Measurements from ENCODE around the gene ABCC11. TPM values are rescaled to one million over a fixed set of nuclear protein-coding genes. Genes with fewer than 3 reads are reported as not detected.

ABCC11 gene
- total RNA-seq, 4 donors from 2014 or later, result 0.13 TPM; not detected in 3

- no peak overlapping the region for H3K4me3 ChIP-seq
- H3K9me3 ChIP-seq, result no peaks in the 10 kb centered on the region
- intact Hi-C loops (cut with DNase I; ENCODE audit: low total_unique reads), result loop anchor here (1.0 to 10.0 kb wide), 4 partner anchors 910 to 1220 kb away; partner anchors contain the start of gene NETO2
- H3K27ac ChIP-seq, result peak overlapping the region in 1 of 4 donors; percentile 29
- DNase-seq (peak; percentile 62 to 63), ATAC-seq (peak; percentile 85 to 90)
- TF ChIP-seq POLR2A (IDR thresholded peaks at IDR 0.05) (no peak), CTCF (IDR thresholded peaks at IDR 0.05 in 4 of 5, conservative IDR thresholded peaks at IDR 0.05 in 1 of 5) (peak; percentile 77 to 88 (median 81))
- in situ Hi-C loops (cut with MboI; ENCODE audit: low sequenced_read_pairs in 4 of 4), result loop anchor here (5.0 to 25.0 kb wide), 8 partner anchors 703 to 1133 kb away; partner anchors contain the start of genes NETO2 (in 2 of the 4), ITFG1 (in 1 of the 4) and PHKB (in 1 of the 4)
- H3K36me3 ChIP-seq, result no peaks in the 10 kb centered on the region
- peaks cover 0 to 2% of the 10 kb centered on the region in 2 donors for H3K4me1 ChIP-seq
- H3K27me3 ChIP-seq, result no peaks in the 10 kb centered on the region
Observed at GRCh38 chr16:48164907-48165715, 82.2 kb downstream of the ABCC11 start.

- TF ChIP-seq CTCF (IDR thresholded peaks at IDR 0.05 in 4 of 5, conservative IDR thresholded peaks at IDR 0.05 in 1 of 5) (no peak), POLR2A (IDR thresholded peaks at IDR 0.05) (no peak)
- peaks cover 0 to 2% of the 10 kb centered on the region in 2 donors for H3K4me1 ChIP-seq
- DNase-seq, result no peak
- ATAC-seq, result no peak
- intact Hi-C loops (cut with DNase I; ENCODE audit: low total_unique reads) (loop anchor here (10.0 kb wide), 2 partner anchors 908 to 1218 kb away; no protein-coding TSS in a partner anchor), in situ Hi-C loops (cut with MboI; ENCODE audit: low sequenced_read_pairs in 4 of 4) (loop anchor here (5.0 to 25.0 kb wide), 8 partner anchors 701 to 1131 kb away; partner anchors contain the start of genes NETO2 (in 2 of the 4), ITFG1 (in 1 of the 4) and PHKB (in 1 of the 4))
- no peak overlapping the region for H3K4me3 ChIP-seq
- no peaks in the 10 kb centered on the region for H3K9me3 ChIP-seq
- no peaks in the 10 kb centered on the region for H3K27me3 ChIP-seq
- H3K36me3 ChIP-seq, result no peaks in the 10 kb centered on the region
- no peak overlapping the region for H3K27ac ChIP-seq
Observed at GRCh38 chr16:48162839-48163410, 84.4 kb downstream of the ABCC11 start.

GRCh38 chr16:48161906-48162305 is 85.4 kb downstream of the ABCC11 start:
- no peak for TF ChIP-seq CTCF (IDR thresholded peaks at IDR 0.05 in 4 of 5, conservative IDR thresholded peaks at IDR 0.05 in 1 of 5)
- no peak for TF ChIP-seq POLR2A (IDR thresholded peaks at IDR 0.05)
- no peaks in the 10 kb centered on the region for H3K9me3 ChIP-seq
- peaks cover 0 to 2% of the 10 kb centered on the region in 2 donors for H3K4me1 ChIP-seq
- DNase-seq (no peak), ATAC-seq (no peak)
- H3K36me3 ChIP-seq, result no peaks in the 10 kb centered on the region
- intact Hi-C loops (cut with DNase I; ENCODE audit: low total_unique reads) (loop anchor here (10.0 kb wide), 2 partner anchors 907 to 1217 kb away; no protein-coding TSS in a partner anchor), in situ Hi-C loops (cut with MboI; ENCODE audit: low sequenced_read_pairs in 4 of 4) (loop anchor here (5.0 to 25.0 kb wide), 8 partner anchors 700 to 1130 kb away; partner anchors contain the start of genes NETO2 (in 2 of the 4), ITFG1 (in 1 of the 4) and PHKB (in 1 of the 4))
- H3K27me3 ChIP-seq, result no peaks in the 10 kb centered on the region
- H3K4me3 ChIP-seq, result no peak overlapping the region
- H3K27ac ChIP-seq, result no peak overlapping the region

GRCh38 chr16:48160575-48160974 is 86.8 kb downstream of the ABCC11 start:
- H3K27ac ChIP-seq, result no peak overlapping the region
- no peak overlapping the region for H3K4me3 ChIP-seq
- no peak for DNase-seq
- no peaks in the 10 kb centered on the region for H3K9me3 ChIP-seq
- H3K27me3 ChIP-seq, result no peaks in the 10 kb centered on the region
- TF ChIP-seq CTCF (IDR thresholded peaks at IDR 0.05 in 4 of 5, conservative IDR thresholded peaks at IDR 0.05 in 1 of 5) (no peak), POLR2A (IDR thresholded peaks at IDR 0.05) (no peak)
- in situ Hi-C loops (cut with MboI; ENCODE audit: low sequenced_read_pairs in 4 of 4), result loop anchor here (5.0 to 25.0 kb wide), 8 partner anchors 698 to 1128 kb away; partner anchors contain the start of genes NETO2 (in 2 of the 4), ITFG1 (in 1 of the 4) and PHKB (in 1 of the 4)
- intact Hi-C loops (cut with DNase I; ENCODE audit: low total_unique reads), result loop anchor here (10.0 kb wide), 2 partner anchors 906 to 1216 kb away; no protein-coding TSS in a partner anchor
- no peaks in the 10 kb centered on the region for H3K36me3 ChIP-seq
- ATAC-seq, result no peak
- H3K4me1 ChIP-seq, result peaks cover 2 to 4% of the 10 kb centered on the region in 2 donors

All from gastrocnemius medialis (tissue), 4 donors.